ENCODE data around the gene ARFGEF3.

DNA sequence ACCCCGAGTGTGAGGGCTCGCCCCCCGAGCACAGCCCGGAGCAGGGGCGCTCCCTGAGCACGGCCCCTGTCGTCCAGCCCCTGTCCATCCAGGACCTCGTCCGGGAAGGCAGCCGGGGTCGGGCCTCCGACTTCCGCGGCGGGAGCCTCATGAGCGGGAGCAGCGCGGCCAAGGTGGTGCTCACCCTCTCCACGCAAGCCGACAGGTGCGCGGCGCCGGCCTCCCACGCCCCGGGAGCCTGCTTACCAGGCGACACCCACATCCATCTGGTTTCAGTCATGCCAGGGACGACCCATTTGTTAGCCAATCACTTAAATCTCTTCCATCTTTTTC is 130.1 kb downstream of the ARFGEF3 start:
- TF ChIP-seq, protein P1, sequence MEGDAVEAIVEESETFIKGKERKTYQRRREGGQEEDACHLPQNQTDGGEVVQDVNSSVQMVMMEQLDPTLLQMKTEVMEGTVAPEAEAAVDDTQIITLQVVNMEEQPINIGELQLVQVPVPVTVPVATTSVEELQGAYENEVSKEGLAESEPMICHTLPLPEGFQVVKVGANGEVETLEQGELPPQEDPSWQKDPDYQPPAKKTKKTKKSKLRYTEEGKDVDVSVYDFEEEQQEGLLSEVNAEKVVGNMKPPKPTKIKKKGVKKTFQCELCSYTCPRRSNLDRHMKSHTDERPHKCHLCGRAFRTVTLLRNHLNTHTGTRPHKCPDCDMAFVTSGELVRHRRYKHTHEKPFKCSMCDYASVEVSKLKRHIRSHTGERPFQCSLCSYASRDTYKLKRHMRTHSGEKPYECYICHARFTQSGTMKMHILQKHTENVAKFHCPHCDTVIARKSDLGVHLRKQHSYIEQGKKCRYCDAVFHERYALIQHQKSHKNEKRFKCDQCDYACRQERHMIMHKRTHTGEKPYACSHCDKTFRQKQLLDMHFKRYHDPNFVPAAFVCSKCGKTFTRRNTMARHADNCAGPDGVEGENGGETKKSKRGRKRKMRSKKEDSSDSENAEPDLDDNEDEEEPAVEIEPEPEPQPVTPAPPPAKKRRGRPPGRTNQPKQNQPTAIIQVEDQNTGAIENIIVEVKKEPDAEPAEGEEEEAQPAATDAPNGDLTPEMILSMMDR (IDR thresholded peaks at IDR 0.05) = no peak
- no peak for TF ChIP-seq POLR2A (IDR thresholded peaks at IDR 0.05)
